ENCODE data around the gene IL11.
A peak's percentile ranks its signal among the peaks of the same experiment; 100 is the strongest.
"Not testable (repeated sequence)": the region's sequence is repeated elsewhere in the genome, so short reads cannot be mapped to it uniquely, and the experiment has no call there.

The IL11 gene

DNA sequence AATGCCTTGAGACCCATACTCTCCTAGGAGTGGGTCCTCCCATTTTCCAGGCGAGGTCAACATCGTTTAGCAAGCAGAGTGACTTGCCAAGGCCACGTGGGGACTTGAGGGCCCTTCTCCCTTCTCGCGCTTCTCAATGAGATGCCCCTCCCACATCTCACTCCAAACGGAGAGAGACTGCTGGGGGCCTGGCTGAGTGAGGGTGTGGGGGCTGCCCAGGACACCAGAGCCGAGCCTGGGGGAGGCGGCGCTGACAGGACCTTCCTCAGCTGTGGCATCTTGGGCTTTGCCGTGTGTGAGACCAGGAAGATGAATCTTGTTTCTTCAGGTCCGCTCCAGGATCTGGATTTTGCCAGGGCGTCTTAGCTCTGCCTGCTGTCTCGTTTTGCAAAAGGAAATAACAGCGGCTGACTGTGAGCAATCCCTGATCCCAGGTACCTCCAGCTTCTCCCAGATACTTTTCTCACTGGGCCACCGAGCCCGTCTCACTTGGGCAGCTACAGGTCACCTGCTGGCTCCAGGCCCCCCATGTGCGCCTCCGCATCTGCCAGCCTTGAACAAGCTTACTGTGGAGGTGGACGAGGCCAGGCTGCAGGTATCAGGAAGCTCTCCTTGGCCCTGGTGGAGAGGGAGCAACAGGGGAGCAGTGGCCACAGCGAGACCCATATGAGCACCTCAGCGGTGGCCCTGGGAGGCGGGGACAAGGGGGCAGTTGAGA, 21.8 kb downstream of the IL11 start:
- DNase-seq: no peak

DNA sequence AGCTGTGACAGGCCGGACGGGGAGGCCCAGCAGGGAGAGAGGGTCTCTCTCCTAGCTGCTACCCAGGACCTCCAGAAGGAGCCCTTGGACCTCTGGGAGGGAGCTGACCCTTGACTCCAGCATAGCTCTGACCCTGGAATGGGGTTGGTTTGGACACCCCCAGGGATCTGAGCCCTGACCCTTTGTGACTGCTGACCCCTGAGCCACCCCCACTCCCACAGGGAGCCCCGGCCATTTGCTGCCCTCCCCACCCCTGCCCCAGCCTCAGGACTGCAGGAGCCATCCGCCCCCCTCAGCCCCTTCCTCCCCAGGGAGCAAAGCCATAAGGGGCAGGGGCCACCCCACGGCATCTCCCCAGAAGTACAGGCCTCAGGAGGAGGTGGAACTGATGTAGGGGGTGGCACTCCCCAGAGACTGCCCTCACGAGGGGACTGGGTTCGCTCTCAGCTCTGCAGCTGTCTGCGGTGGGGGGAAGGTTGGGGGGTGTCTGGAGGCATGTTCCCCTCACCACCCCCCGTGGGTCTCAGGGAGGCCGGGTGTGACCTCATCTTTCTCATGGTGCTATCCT, 22.7 kb downstream of the IL11 start:
- DNase-seq: no peak

DNA sequence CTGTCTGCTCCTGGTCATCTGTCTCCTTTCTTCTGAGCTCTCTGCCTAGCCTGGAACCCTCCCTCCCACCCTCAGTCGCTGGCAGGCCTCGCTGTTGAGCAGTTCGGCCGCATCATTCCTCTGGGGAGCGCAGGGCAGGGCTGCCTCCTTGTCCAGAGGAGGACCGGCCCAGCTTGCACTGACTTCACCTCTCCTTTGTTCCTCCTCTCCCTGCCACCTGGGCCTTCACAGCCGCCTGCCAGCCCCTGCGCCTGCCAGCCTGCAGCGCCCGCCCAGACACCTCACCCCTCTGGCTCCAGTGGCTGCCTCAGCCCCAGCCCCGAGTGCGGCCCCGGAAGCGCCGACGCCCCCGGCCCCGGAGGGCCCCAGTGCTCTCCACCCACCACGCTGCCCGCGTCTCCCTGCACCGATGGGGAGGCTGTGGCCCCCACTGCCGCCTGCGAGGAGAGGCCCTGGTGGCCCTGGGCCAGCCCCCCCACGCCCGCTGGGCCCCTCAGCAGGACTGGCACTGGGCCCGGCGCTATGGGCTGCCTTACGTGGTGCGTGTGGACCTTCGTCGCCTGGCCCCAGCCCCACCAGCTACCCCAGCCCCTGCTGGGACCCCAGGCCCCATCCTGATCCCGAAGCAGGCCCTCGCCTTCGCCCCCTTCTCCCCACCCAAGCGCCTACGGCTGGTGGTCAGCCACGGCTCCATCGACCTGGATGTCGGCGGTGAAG, 23.4 kb downstream of the IL11 start:
- no peak for DNase-seq

DNA sequence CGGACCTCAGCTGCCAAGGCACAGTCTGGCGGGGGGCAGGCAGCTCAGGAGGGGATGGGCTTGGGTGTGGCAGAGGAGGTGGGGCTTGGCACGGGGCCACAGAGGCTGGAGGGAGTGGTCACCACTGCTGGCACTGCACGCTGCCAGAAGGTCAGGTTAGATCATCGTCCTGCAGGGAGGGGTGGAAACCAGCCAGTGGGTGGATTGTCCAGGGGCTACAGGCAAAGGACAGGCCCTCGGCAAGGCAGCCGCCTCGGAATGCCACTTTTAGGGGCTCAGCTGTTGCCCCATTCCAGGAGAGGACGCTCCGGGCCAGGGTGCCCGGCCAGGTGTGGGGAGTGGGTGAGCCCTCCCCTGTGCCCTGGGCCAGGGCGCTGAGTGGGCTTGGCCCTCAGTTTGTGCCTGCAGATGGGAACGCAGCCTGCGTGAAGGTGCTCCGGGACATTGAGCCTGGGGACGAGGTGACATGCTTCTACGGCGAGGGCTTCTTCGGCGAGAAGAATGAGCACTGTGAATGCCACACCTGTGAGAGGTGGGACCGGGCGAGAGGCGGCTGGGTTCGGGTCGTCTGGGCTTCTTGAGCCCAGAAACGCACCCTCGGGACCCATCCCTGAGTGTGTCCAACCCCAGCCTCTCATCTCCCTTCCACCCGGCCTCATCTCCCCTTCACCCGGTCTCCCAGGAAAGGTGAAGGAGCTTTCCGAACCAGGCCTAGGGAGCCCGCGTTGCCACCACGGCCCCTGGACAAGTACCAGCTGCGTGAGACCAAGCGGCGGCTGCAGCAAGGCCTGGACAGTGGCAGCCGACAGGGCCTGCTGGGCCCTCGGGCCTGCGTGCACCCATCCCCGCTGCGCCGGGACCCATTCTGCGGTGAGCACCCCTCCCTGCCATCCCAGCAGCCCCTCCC, 24.2 kb downstream of the IL11 start:
- DNase-seq: no peak

DNA sequence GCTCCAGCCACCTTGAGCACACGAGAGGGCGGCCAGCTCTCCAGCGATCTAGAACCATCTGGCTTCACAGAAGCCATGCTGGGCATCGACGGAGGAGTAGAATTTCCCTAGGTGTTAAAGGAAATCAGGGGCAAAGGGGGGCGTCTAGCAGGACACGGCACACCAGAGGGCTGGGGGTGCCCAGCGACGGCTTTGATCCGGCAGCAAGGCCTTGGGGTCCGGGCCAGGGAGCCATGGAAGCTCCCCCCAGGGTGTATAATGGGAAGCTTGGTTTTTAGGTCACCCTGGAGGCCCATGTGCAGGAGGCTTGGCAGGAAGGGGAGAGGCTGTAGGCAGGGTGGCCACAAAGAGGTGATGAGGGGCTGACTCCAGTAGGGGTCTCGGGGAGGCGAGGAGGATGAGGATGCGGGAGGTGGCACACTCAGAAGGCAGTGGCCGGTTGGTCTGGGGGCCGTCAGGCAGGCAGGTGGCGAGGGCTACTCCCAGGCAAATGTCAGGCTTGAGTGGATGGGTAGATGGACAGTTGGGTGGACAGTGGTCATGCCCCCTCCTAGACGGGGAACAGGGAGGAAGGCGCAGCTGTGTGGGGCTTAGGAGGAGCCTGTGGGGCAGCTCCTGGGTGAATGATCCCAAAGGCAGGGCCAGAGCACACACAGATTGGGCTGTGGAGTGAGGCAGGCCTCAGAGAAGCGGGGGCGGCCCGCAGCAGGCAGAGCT, 25.0 kb downstream of the IL11 start:
- no peak for DNase-seq

DNA sequence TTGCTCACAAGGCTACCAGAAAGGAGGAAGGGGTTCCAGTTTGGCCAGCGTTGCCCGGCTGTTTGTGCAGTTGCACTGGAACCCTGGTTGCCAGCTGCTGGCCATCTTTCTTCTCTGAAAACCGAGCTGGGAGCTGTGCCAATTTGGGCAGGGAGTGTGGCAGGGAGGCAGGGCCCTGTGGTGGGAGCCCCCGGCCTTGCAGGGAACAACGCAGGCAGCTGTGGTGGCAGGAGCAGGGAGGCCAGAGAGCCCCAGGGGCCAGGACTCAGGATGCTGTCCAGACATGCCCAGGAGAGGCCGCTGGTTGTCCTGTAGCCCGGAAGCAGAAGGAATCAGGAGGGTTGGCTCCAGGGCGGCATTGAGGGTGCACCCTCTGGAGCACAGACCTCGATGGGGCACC, 25.8 kb downstream of the IL11 start:
- DNase-seq: no peak

DNA sequence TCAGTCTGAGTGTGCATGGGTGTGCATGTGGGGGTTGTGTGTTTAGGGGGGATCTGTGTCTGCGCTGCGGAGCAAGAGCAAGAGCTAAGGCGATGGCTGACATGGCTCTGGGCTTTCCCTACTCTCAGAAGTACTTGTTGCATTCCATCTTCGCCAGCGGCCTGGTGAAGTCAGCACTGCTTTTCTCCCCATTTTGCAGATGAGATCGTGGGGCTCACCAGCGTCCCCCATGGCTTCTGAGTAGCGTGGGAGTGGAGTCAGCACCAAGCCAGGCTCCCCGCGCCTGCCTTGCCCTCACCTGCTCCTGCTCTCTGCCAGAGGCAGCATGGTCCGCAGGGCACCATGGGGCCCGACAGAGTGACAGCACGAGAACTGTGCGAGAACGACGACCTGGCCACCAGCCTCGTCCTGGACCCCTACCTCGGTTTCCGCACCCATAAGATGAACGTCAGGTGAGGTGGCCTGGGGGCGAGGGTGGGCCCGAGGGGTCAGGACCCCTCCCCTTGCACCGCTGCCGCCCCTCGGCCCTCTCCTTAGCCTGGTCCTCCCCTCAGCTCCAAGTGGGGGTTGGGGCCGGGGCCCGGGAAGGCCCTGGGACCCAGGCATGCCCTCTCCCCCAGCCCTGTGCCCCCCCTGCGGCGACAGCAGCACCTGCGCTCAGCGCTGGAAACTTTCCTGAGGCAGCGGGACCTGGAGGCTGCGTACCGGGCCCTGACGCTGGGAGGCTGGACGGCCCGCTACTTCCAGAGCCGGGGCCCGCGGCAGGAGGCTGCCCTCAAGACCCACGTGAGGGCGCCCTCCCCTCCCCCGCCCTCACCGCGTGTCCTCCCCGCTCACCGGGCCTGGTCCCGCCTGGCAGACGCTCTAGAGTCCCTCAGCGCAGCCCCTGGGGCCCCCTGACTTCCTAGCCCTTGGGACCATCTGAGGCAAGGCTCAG, 28.4 kb downstream of the IL11 start:
- DNase-seq: no peak

DNA sequence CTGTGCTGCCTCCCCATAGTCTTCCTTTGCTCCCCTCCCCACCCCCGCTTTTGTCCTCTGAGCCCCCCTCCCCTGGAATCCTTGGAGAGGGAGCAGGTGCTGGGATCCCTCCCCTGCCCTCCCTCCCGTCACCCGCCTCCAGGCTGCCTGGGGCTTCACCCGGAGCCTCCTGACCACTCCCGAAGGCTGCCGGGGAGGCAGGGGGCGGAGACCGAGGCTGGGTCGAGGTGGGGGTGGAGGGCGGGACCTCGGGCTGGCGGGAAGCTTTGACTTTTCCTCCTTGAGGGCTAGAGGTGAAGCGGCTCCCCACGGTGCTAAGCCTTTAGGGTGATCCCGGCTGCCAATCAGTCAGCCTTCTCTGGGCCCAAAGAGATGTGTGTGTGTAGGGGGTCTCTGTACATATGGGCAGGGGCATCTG, 29.1 kb downstream of the IL11 start:
- DNase-seq: peak; percentile 43

DNA sequence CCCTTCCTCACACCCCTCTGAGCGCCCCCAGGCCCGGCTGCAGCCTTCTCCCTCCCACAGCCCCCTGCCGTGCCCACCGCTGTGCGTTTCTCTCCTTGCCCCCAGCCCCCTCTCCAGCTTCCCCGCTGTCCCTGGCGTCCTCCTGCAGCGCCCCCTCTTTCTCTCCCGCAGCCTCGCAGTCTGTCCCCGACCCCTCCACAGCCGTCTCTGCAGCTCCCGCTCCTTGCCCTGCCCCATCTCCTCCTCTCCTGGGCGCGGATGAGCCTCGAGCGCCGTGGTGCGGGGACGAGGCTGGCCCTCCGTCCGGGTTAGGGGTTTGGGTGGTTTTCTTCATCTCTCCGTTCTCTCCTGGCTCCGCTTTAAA, 29.5 kb downstream of the IL11 start:
- no peak for DNase-seq

DNA sequence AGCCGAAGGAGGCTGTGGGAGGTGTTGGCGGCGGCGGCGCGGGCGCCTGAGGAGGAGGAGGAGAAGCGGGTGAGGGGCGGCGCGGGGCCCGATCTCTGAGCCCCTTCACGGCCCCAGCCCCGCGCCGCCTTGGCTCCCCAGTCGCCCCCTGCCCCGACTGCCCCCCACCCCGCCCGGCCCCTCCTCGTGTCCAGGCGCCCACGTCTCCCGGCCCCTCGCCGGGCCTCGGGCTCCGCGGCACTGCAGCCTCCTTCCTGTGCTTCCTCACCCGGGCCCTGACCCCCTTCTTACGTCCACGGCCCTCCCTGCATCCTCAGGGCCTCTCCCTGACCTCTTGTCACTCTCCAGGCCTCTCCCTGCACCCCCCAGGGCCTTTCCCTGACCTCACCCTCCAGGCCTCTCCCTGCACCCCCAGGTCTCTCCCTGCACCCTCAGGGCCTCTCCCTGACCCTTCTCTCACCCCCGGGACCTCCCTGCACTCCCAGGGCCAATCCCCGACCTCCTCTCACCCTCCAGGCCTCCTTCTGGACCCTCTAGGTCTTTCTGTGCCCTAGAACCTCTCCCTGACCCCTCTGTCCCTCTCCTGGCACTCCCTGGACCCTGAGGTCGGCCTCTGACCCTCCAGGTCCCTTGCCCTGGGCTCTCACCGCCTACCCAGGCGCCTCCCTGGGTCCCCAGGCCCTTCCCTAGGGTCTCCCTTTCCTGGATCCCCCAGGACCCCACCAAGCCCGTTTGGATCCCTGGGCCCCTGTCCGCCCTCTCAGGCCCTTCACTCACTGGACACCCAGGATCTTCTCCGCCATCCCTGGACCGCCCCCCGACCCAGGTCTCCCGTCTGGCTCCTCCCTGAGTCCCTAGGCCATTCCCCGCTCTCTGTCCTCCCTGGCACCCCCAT, 30.1 kb downstream of the IL11 start:
- peak; percentile 32 for DNase-seq

DNA sequence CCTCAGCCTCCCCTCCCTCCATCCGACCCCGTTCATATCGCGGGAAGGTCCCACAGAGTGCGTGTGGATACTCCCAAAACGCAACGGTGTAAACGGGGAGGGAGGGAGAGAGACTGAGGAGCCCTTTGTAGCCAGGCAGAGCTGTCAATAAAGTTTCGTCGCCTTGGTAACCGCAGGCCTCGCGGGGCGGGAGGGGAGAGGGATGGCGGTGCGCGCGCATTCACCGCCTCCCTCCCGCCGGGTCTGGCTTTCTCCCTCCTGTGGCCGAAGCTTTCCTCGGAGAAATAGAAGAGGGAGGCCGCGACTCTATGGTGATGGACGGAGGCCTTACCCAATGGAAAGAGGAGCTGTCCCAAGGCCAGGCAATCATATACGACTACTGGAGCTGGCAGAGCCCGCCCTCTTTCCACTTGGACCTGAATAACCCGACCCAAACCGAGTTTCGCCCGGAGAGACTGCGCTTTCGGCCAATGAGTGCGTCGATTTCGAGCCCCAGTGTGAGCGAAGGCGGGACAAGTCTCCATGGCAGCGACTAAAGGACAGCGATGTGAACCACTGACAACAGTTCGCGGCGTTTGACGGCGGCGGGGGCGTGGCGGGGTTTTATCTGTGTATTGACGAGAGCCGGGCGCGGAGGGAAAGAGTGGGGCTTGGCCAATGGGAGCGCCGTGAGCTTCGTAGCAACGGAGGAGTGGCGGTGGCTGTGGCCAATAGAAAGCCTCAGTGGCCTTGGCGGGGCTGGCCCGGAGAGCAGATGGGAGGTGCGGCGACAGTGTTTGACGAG, 31.0 kb downstream of the IL11 start, which contains the start of gene KMT5C:
TSS of gene KMT5C (plus strand) at position 772 of the 784 bp plus-strand sequence. CDS start 2,061 bp downstream, outside the sequence.
- DNase-seq: peak; percentile 100

DNA sequence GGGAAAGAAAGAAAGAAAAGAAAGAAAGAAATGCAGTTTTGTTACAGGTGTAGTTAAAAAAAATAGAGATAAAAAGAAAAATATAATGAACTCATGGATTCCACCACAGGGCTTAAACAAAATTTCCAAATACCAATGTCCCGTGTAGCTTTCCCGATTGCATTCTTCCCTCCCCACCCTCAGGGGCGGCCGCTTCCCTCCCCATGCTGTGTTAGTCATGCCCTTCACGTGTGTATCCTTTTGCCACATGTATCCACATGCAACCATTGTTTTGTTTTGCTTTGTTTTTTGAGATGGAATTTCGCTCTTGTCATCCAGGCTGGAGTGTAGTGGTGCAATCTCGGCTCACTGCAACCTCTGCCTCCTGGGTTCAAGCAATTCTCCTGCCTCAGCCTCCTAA, 34.2 kb downstream of the IL11 start:
- DNase-seq: no peak

DNA sequence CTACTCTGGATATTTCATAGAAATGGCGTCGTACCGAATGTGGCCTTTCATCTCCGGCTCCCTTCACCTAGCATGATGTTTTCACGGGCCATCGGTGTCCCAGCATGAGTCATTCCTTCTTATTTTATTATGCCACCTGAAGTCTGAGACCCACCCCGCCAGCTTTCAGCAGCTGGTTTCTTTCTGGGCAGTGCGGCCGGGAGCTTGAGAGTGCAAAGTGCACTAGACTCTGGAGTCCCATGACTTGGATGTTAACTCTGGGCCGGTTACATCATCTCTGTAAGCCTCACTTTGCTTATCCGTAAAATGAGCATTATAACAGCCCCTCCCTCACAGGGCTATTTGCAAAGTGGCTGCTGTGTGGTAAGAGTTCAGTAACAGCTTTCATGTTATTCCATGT, 36.4 kb downstream of the IL11 start:
- DNase-seq: no peak

DNA sequence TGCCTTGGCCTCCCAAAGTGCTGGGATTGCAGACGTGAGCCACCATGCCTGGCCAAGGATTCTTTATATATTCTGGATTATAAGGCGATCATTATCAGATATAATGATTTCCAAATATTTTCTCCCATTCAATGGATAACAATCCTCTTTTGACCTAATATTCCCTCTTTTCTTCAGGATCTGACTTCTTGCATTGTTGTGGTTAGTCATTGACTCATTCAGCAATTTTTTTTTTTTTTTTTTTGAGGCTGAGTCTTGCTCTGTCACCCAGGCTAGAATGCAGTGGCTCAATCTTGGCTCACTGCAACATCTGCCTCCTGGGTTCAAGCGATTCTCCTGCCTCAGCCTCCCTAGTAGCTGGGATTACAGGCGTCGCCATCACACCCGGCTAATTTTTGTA, 40.5 kb downstream of the IL11 start:
- DNase-seq: not testable (repeated sequence)

DNA sequence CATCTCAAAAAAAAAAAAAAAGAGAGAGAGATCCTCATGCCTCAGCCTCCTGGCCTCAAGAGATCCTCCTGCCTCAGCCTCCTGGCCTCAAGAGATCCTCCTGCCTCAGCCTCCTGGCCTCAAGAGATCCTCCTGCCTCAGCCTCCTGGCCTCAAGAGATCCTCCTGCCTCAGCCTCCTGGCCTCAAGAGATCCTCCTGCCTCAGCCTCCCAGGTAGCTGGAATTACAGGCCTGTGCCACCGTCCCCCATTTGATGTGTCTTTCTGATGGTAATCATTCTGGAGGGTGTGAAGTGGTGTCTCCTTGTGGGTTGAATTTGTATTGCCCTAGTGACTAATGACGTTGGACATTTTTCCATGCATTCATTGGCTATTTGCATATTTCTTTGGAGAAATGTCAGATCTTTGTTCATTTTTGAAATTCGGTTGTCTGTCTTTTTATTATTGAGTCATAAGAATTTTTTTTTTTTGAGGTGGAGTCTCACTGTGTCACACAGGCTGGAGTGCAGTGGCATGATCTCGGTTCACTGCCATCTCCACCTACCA, 41.4 kb downstream of the IL11 start:
- not testable (repeated sequence) for DNase-seq

DNA sequence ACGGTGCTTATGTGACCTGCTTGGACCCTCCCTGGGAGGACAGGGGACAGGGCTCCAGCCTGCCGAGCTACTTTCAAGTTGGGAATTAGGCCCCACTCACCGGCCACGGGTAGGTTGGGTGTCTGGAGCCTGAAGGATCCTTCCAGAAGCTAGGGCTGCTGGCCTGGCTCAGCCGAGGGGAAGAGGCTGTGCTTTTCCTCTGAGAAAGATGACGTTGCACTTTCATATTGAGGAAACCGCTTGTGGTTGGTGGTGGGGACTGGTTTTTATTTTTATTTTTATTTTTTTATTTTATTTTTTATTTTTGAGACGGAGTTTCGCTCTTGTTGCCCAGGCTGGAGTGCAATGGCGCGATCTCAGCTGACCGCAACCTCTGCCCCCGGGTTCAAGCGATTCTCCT, 45.1 kb downstream of the IL11 start, which contains the start of gene TMEM150B:
TSS of gene TMEM150B (minus strand) at position 170 of the 400 bp plus-strand sequence. CDS start 4,305 bp downstream, outside the sequence.
- no peak for DNase-seq

DNA sequence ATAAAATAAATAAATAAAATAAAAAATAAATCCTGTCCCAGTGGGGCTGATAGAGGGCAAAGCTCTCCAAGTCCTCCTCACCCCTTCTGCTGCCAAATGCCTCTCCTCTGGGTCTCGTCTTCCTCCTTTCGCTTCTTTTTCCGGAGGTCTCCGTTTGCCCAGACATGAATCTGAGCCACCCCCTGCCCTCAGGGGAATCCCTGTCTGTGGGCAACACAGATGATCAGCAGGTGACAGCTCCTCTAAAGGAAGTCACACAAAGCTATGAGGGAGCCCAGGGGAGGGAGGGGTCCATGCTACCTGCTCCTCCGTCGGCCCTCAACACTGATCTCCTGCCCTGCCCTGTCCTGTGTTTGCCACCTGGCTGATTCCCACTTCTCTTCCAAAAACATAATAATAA, 45.6 kb downstream of the IL11 start:
- no peak for DNase-seq

DNA sequence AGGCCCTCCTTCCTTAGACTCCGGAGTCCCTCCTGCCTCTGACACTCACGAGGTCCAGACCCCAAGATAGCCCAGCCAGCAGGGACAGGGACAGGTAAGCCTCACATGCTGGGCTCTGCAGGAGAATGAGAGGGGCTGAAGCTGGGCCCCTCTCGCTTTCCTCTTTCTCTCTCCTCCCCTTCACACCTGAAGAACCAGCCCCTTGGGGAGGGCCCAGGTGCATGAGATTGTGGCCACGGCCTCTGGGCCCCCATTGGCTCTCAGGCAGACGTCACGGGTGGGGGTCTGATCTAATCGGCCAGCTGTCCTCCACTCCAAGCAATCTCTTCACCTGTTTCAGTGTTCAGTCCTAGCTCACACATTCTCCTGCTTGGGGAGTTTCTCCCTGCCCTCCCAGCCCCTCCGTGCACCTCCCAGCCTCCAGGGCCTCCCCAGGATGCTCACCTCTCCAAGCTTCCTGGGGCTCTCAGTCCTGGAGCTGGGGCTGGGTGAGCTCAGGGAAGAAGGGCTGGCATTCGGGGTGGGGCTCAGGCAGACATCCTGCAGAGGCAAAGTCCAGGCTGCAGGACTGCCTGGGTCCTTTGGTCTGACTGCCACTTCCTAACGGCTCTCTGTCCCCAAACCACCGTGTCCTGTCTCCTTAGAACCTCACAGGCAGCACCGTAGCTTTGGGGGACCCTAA, 47.9 kb downstream of the IL11 start:
- no peak for DNase-seq
